ENCODE results near the gene PPFIBP1. TPM values are rescaled to one million over a fixed set of nuclear protein-coding genes. Genes with fewer than 3 reads are reported as not detected.
"Not testable (repeated sequence)": the region's sequence is repeated elsewhere in the genome, so short reads cannot be mapped to it uniquely, and the experiment has no call there.

PPFIBP1 gene
- polyA plus RNA-seq, 1 donor (not counting 4 experiments of a cell fraction or from before 2014, with no cell fraction given): 83.5 TPM

GRCh38 chr12:27585739-27586265 is 61.8 kb downstream of the PPFIBP1 start:
- Histone ChIP-seq H3K4me1 (ENCODE audit: control insufficient read depth, extremely low read depth, insufficient read depth, low read length) (peaks cover 68% of the 10 kb centered on the region), H3K4me2 (ENCODE audit: control insufficient read depth, extremely low read depth, insufficient read depth, low read depth, low read length) (no peak overlapping the region), H3K27ac (ENCODE audit: control insufficient read depth, insufficient read depth, low read length) (no peak overlapping the region), H3K4me3 (ENCODE audit: control insufficient read depth in 2 of 3, extremely low read depth in 1 of 3, insufficient read depth in 2 of 3, low read depth in 1 of 3, low read length in 3 of 3) (no peak overlapping the region), H3K27me3 (ENCODE audit: control insufficient read depth, extremely low read depth, insufficient read depth, low read length) (no peaks in the 10 kb centered on the region), H3K9ac (ENCODE audit: control insufficient read depth, extremely low read depth, insufficient read depth, low read length) (no peak overlapping the region), H4K20me1 (ENCODE audit: control insufficient read depth, extremely low read depth, insufficient read depth, low read length) (no peaks in the 10 kb centered on the region), H3K9me1 (ENCODE audit: control insufficient read depth, extremely low read depth, insufficient read depth, low read length) (no peaks in the 10 kb centered on the region), H3K36me3 (ENCODE audit: control insufficient read depth in 2 of 2, extremely low read depth in 1 of 2, insufficient read depth in 2 of 2, low read length in 2 of 2) (peaks cover 1 to 14% of the 10 kb centered on the region in 2 experiments), H2AFZ (ENCODE audit: control insufficient read depth, low read length) (no peak overlapping the region), H3K79me2 (ENCODE audit: control insufficient read depth, insufficient read depth, low read length) (peaks cover 64% of the 10 kb centered on the region), H3K9me3 (ENCODE audit: control insufficient read depth, low read depth, low read length) (no peaks in the 10 kb centered on the region)
- no peak for DNase-seq (ENCODE audit: low read depth, low spot score)
- dilution Hi-C loops (cut with MboI; ENCODE audit: extremely low pct_ligation_motif_present, low sequenced_read_pairs): no loop called here
- TF ChIP-seq CTCF (optimal IDR thresholded peaks at IDR 0.05 in 1 of 3, IDR thresholded peaks at IDR 0.05 in 1 of 3, conservative IDR thresholded peaks at IDR 0.05 in 1 of 3; ENCODE audit: extremely low read depth in 1 of 3, insufficient read depth in 2 of 3, low read length in 3 of 3) (no peak), EZH2 (IDR thresholded peaks at IDR 0.05; ENCODE audit: low read length) (no peak)
- no peak for FAIRE-seq

- H3K36me3 ChIP-seq (ENCODE audit: control insufficient read depth in 2 of 2, extremely low read depth in 1 of 2, insufficient read depth in 2 of 2, low read length in 2 of 2); H2AFZ ChIP-seq (ENCODE audit: control insufficient read depth, low read length); H3K9me1 ChIP-seq (ENCODE audit: control insufficient read depth, extremely low read depth, insufficient read depth, low read length); H3K27me3 ChIP-seq (ENCODE audit: control insufficient read depth, extremely low read depth, insufficient read depth, low read length); H3K9me3 ChIP-seq (ENCODE audit: control insufficient read depth, low read depth, low read length); DNase-seq (ENCODE audit: low read depth, low spot score); H4K20me1 ChIP-seq (ENCODE audit: control insufficient read depth, extremely low read depth, insufficient read depth, low read length); dilution Hi-C loops (cut with MboI; ENCODE audit: extremely low pct_ligation_motif_present, low sequenced_read_pairs): not testable (repeated sequence)
- Histone ChIP-seq H3K4me3 (ENCODE audit: control insufficient read depth in 2 of 3, extremely low read depth in 1 of 3, insufficient read depth in 2 of 3, low read depth in 1 of 3, low read length in 3 of 3) (peak overlapping the region in 2 of 3 experiments; percentile 4 to 53), H3K9ac (ENCODE audit: control insufficient read depth, extremely low read depth, insufficient read depth, low read length) (peak overlapping the region; percentile 39), H3K79me2 (ENCODE audit: control insufficient read depth, insufficient read depth, low read length) (peaks cover 47% of the 10 kb centered on the region), H3K27ac (ENCODE audit: control insufficient read depth, insufficient read depth, low read length) (peak overlapping the region; percentile 96), H3K4me2 (ENCODE audit: control insufficient read depth, extremely low read depth, insufficient read depth, low read depth, low read length) (peak overlapping the region; percentile 88), H3K4me1 (ENCODE audit: control insufficient read depth, extremely low read depth, insufficient read depth, low read length) (peaks cover 69% of the 10 kb centered on the region)
- peak; percentile 68 for FAIRE-seq
Measured at GRCh38 chr12:27588075-27588730, 64.2 kb downstream of the PPFIBP1 start.
